HG02943 (cell line): ENCODE results near the gene DEGS1.

Source experiments
- ATAC-seq: cut with Tn5 transposase; IDR thresholded peaks from one replicate; pipeline ENCODE4 v1.9.1; 2021; ENCODE audit warnings: mild to moderate bottlenecking, low read depth, moderate library complexity; ENCODE audit not compliant: unreplicated experiment

The DEGS1 gene

DNA sequence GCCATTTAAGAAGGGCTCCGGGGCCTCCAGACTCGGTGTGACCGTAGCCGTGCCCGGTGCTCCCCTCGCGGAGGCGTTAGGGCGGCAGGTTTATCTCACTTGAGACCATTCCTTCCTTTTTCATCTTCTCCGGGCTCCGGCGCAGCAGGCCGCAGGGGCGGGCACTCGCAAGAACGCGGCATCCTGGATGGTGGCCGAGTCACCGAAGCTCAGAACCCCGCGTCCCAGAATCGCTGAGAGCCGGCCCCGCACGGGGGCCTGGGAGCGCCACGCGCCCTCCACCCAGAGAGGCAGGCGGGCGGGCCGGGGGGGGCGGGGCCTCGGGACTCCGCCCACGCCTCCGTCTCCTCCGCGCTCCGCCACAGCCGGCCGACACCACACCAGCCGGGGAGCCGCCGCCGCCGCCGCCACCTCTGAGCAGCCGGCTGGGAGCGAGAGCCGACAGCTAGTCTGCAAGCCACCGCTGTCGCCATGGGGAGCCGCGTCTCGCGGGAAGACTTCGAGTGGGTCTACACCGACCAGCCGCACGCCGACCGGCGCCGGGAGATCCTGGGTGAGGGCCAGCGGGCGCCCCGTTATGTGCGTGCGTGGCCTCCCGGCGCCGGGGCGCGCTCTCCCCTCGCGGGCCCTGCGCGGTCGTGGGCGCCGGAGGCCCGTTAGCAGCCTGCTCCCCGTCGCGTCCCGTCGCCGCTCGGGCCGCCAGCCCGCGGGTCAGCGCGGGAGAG, at the start of gene DEGS1:
TSS of gene DEGS1 (plus strand) at position 375 of the 725 bp plus-strand sequence. CDS start at position 472, 97 bp downstream.
- ATAC-seq, result peak; percentile 68

- no peak for ATAC-seq
Observed at GRCh38 chr1:224133741-224134299, 49.2 kb upstream of the DEGS1 start.

DNA sequence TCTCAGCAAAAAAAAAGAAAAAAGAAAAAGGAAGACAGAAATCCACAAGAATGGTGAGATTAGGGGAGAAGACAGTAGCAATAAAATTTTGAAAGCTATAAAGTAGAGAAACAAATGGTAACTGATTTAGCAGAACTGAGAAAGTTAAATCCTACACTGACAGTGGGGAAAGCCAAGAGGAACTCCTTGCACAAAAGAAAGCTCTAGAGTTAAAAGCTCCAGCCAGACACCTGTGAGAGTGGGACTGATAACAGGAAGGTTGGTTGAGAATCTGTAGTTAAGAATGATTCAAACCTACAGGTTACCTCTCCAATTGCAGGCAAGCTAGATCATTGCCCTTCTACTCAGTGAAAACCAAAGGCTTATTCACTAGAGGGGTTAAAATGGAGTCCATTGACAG, 45.5 kb upstream of the DEGS1 start:
- no peak for ATAC-seq

DNA sequence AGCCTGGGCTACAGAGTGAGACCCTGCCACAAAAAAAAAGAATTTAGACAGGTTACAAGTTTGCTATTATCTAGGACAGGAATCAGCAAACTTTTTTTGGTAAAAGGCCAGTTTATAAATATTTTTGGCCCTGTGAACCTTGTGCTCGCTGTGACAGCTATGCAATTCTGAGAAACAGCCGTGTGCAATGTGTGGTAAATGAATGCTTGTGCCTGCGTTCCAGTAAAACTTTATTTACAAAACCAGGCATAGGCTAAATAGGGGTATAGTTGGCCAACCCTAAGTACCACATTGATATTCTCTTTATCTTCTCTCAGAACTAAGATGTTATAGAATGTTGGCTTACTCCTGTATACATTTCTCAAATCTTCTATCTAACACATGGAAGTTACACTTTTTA, 44.8 kb upstream of the DEGS1 start:
- ATAC-seq, result no peak

DNA sequence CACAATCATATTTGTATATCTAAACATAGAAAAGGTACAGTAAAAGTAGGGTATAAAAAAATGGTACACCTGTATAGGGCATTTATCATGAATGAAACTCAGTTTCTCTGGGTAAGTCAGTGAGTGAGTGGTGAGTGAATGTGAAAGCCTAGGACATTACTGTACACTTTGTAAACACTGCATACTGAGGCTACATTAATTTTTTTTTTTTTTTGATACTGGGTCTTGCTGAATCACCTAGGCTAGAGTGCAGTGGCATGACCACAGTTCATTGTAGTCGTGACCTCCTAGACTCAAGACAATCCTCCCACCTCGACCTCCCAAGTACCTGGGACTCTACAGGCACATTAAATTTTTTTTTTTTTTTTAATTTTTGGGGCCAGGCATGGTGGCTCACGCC, 41.3 kb upstream of the DEGS1 start:
- no peak for ATAC-seq

- ATAC-seq, result no peak
Observed at GRCh38 chr1:224149709-224150108, 33.3 kb upstream of the DEGS1 start.

- no peak for ATAC-seq
Observed at GRCh38 chr1:224151117-224151516, 31.9 kb upstream of the DEGS1 start.

GRCh38 chr1:224157316-224157715, 25.7 kb upstream of the DEGS1 start:
- ATAC-seq, result no peak

DNA sequence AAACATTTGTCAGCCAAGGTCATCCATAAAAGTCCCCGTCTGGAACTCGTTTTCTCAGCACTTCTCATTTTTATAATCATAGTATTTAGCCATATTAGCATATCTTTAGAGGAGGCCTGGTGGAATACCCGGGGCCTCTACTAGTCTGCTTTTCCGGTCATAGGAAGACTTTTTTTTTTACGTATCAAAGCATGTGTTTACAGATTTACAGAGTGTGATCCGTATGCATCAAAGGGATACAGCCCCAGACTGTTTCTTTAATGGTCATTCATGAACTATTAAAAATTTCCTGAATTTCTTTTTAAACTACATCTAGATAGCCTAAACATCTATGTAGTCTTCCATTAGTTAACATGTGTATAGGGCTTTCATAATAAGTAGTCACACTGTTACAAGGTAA, 23.5 kb upstream of the DEGS1 start:
- ATAC-seq, result no peak

DNA sequence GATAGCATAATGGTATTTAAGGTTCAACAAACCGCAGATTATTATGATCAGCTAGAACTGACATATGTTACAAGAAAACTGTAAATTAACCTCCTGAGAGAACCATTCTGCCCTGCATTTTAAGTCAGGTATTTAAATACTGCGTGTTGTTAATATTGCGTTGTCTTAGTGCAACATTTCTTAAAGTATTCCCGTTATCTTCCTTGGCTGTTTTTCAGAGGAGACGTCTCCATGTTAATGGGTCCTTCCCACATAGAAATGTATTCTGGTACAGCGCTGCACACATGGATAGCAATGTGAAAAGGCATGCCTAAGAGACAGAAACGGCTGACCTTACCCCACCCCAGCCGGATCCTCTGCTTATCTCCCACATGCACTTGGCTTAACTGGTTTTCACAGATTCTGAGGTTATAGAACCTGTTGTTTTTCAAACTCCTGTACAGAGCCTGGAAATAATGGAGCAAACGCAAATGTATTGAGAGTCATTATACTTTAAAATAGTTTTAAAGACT, 22.8 kb upstream of the DEGS1 start:
- ATAC-seq, result no peak

DNA sequence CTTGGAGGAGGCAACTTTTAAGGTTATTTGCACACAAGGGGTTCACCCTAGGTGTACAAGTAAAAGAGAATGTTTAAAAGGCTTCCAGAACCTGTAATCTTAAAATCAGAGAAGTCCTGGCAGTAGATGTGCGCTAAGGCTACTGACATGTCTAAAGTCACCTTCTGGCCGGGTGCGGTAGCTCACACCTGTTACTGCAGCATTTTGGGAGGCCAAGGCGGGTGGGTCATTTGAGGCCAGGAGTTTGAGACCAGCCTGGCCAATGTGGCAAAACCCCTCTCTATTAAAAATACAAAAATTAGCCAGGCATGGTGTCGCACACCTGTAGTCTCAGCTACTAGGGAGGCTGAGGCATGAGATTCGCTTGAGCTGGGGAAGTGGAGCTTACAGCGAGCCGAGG, 20.3 kb upstream of the DEGS1 start:
- ATAC-seq, result no peak

DNA sequence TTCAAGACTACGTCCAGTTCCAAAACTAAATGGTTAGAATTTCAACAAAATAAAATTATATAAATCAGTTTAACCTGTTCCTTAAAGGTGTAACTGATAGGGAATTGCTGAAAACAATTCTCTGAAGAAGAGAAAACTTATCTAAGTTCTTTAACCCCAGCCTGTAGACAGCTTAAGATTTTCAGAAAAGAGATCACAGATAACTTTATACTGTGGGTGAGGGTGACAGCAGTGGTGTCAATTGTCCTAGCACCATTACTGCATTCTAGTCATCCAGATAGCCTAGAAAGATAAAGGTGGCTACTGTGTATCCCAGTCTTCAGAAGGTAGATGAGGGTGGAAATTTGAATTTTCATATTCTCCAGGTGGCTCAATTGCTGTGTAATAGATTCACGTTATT, 19.7 kb upstream of the DEGS1 start:
- ATAC-seq, result no peak

DNA sequence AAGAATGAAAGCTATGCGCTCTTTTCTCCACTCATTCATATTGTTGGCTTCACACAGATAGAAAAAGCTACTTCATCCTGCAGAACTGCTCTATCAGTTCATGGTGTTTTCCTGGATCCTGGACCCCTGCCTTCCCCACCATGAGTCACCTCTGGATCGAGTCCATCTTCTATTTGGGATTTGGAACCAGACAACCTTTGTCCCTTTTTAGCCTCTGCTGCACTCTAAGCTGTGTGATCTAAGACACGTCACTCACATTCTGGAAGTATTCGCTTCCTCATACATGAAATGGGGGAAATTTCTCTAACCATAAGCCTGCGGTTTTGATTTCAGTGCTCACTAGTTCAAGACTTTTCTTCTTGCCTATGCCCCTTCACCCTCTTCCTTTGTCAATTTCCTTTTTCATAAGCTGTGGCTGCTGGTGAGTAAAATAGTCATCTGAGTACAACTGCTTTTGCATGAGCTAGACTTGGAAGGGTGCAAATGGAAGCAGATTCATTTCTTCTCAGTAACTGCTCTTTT, 14.1 kb upstream of the DEGS1 start:
- peak; percentile 82 for ATAC-seq

DNA sequence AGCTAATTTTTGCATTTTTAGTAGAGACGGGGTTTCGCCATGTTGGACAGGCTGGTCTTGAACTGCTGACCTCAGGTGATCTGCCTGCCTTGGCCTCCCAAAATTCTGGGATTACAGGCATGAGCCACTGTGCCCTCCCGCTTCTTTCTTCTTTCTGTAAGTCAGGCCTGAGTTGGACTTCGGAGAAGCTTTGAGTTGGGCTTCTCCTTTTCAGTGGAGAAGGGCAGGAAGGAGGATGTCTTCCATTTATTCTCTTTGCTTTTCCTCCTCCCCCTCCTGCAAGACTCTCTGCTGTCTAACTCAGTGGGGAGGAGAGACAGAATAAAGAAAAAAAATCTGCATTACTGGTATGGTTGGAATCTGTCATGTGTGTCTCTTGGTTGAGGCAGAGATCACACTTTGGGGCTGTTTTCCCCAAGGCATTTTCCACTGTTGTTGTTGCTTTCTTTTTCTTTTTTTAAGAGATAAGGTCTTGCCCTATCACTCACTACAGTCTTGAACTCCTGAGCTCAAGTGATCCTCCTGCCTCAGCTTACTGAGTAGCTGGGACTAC, 13.2 kb upstream of the DEGS1 start:
- no peak for ATAC-seq

DNA sequence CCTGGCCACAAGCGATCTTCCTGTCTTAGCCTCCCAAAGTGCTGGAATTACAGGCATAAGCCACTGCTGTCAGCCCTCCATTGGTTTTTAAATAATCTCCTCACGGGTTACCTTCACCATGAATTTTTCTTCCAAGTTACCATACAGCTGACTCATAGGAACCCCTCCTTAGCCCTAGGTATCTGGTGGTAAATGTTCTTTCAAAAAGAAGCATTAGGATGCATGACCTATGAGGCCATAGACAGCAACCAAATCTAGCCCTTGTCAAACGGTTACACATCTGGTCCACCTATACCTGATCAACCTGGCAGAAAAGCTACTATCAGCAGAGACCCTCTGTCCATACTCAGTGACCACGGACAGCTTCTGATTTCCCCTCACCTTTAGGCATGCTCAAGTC, 12.7 kb upstream of the DEGS1 start:
- ATAC-seq, result no peak

DNA sequence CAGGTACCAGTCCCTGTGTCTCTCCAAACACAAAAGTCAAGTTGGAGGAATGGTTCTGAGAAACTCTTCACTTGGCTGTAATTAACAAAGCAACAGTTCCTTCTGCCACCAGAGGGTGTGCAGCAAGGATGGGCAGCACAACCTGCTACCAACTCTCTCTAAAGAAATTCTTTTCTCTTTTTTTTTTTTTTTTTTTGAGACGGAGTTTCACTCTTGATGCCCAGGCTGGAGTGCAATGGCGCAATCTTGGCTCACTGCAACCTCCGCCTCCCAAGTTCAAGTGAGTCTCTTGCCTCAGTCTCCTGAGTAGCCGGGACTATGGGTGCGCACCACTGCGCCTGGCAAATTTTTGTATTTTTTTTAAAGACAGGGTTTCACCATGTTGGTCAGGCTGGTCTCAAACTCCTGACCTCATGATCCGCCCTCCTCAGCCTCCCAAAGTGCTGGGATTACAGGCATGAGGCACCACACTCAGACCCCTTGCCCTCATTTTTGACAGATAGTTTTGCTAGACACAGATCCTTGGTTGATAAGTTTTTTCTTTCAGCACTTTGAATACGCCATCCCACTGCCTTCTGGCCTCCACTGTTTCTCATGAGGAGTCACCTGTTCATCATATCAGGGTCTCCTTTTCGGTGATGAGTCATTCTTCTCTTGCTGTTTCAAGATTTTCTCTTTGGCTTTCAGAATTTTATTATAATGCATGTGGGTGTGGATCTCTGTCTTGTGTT, 12.1 kb upstream of the DEGS1 start:
- no peak for ATAC-seq

DNA sequence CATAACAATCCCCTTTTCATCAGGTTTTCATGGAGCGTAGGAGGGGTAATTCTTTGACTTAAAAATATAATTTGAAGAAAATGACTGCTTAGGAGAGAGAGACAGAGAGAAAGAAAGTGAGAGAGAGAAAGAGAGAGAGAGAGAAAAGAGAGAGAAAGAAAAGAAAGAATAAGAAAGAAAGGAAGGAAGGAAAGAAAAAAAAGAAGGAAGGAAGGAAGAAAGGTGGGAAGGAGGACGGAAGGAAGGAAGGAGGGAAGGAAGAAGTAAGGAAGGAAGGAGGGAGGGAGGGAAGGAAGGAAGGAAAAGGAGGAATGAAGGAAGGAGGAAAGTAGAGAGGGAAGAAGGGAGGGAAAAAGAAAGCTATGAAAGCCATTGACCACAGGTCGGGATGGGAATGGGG, 10.8 kb upstream of the DEGS1 start:
- no peak for ATAC-seq

- ATAC-seq, result no peak
Observed at GRCh38 chr1:224173523-224173922, 9.5 kb upstream of the DEGS1 start.

GRCh38 chr1:224175617-224176016, 7.4 kb upstream of the DEGS1 start:
- no peak for ATAC-seq

DNA sequence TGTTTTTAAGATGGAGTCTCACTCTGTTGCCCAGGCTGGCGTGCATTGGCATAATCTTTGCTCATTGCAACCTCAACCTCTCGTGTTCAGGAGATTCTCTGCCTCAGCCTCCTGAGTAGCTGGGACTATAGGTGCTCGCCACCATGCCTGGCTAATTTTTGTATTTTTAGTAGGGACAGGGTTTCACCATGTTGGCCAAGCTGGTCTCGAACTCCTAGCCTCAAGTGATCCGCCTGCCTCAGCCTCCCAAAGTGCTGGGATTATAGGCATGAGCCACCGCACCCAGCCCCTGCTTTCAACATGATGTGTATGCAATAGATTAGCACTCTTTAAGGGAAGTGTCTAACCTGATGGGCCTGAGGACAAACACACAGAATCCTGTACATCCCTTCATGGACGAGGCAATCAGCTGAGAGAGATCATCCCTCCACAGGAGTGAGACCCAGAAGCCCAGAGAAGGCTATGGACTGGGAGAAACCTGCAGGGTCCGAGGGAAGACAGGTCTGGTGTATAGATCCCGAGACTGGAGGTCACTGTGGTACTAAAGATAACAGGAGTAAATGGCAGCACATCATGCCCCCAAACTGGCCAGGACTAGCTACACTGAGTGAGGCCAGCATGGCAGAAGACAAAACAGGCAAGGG, 5.6 kb upstream of the DEGS1 start:
- ATAC-seq, result no peak

- no peak for ATAC-seq
Observed at GRCh38 chr1:224178894-224179293, 4.1 kb upstream of the DEGS1 start.
